Measurements from ENCODE around the gene CLEC11A.
"Not testable (repeated sequence)": the region's sequence is repeated elsewhere in the genome, so short reads cannot be mapped to it uniquely, and the experiment has no call there.

CLEC11A gene

DNA sequence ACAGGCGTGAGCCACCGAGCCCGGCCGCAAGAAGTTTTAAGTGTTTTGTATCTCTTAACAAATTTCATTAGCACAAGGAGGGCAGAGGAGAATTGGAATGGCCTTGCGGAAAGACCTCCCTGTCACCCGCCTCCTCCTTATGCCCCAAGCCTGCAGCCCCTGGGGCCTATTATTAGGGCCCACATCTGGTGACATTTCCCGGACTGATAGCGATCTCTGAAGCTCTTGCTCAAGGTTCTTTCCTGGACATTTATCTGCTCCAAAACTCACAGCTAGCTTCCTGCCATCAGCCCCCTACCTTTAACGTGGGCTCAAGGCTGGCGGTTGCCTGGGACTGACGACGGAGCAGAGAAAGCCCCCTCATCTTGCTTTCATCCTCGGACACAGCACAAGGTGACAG, 40.4 kb downstream of the CLEC11A start:
- DNase-seq, result not testable (repeated sequence)

- no peak for DNase-seq
Observed at GRCh38 chr19:50764409-50764808, 41.2 kb downstream of the CLEC11A start.

- DNase-seq, result not testable (repeated sequence)
Observed at GRCh38 chr19:50766746-50767145, 43.6 kb downstream of the CLEC11A start.

- not testable (repeated sequence) for DNase-seq
Observed at GRCh38 chr19:50767263-50767662, 44.1 kb downstream of the CLEC11A start.

DNA sequence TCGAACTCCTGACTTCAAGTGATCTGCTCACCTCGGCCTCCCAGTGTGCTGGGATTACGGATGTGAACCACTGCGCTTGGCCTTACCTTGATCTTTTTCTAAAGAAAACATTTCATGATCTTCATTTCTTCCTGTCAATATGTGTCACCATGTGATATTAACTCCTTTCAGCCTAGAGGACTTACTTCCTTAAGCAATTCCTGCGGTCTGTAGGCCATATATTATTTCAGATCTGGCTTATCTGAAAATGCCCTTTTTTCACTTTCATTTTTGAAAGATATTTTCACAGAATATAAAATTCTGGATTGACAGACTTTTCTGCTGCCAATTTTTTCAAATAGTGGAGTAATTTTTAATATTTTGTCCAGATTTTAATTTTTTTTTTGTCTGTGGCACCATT, 45.1 kb downstream of the CLEC11A start:
- no peak for DNase-seq

- not testable (repeated sequence) for DNase-seq
Observed at GRCh38 chr19:50770164-50770563, 47.0 kb downstream of the CLEC11A start, which contains the start of gene GPR32. Gene GPR32, plus strand, starts transcription at chr19:50770464. Its CDS starts 137 bp downstream, at chr19:50770601.

DNA sequence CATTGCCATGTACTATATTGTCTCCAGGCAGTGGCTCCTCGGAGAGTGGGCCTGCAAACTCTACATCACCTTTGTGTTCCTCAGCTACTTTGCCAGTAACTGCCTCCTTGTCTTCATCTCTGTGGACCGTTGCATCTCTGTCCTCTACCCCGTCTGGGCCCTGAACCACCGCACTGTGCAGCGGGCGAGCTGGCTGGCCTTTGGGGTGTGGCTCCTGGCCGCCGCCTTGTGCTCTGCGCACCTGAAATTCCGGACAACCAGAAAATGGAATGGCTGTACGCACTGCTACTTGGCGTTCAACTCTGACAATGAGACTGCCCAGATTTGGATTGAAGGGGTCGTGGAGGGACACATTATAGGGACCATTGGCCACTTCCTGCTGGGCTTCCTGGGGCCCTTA, 47.7 kb downstream of the CLEC11A start:
- no peak for DNase-seq

DNA sequence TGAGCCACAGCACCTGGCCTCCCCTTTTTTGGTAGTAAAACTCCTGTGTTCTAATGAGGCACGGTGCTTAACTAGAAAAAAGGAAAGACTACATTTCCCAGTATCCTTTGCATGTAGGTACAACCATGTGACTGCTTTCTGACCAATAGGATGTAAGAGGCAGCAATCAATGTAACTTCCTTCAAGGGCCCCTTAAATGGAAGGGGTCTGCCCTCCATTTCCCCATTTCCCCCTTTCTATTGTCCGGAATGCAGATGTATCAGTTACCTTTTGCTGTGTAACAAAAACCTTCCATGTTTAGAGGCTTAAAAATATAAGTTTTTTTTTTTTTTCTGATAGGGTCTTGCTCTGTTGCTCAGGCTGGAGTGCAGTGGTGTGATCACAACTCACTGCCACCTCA, 49.3 kb downstream of the CLEC11A start:
- DNase-seq, result peak in 1 of 2 donors; percentile 23

DNA sequence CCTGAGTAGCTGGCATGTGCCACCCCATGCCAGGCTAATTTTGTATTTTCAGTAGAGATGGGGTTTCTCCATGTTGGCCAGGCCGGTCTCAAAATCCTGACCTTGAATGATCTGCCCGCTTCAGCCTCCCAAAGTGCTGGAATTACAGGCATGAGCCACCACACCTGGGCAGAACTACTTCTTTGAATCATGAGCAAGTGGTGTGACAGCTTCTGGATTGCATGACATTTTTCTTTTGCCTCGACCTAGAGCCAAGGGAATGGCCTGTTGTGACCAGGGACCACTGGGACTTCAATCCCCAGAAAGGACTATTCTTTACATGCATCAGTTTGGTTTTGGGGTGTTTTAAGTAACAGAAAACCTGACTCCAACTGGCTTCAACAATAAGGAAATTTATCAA, 49.7 kb downstream of the CLEC11A start:
- DNase-seq, result not testable (repeated sequence)

- not testable (repeated sequence) for DNase-seq
Observed at GRCh38 chr19:50773454-50773853, 50.3 kb downstream of the CLEC11A start.
